H1 (cell line): ENCODE data around the gene SCAND1. TPM values are rescaled to one million over a fixed set of nuclear protein-coding genes. Genes with fewer than 3 reads are reported as not detected.

Experiments
- ATF3 ChIP-seq: IDR thresholded peaks from 2 replicates; pipeline ENCODE4 v1.6.1; 2011; ENCODE audit warnings: low read depth, mild to moderate bottlenecking, low read length; ENCODE audit not compliant: insufficient read depth
- BRCA1 ChIP-seq: IDR thresholded peaks from 2 replicates; pipeline ENCODE4 v1.6.1; 2012; ENCODE audit warnings: low read depth, low read length, improper control_type of control experiment
- CBX5 ChIP-seq: fragments of 300-800, 300-1000 bp; sonication (generic); IDR thresholded peaks from 2 replicates; pipeline ENCODE4 v1.7.1; 2016; ENCODE audit warnings: antibody characterized with exemption, low read length, low read depth
- CREB1 ChIP-seq: IDR thresholded peaks from 2 replicates; pipeline ENCODE4 v1.6.1; 2012; ENCODE audit warnings: inconsistent platforms
- E2F6 ChIP-seq: IDR thresholded peaks from 2 replicates; pipeline ENCODE4 v1.6.1; 2012; ENCODE audit warnings: inconsistent platforms
- EGR1 ChIP-seq: IDR thresholded peaks from 2 replicates; pipeline ENCODE4 v1.6.1; 2011; ENCODE audit warnings: low read depth, low read length, borderline replicate concordance
- EZH2 ChIP-seq: fragments of 200-600 bp; sonication (generic); IDR thresholded peaks from 2 replicates; pipeline ENCODE4 v1.7.1; 2012; ENCODE audit warnings: low read depth, mild to moderate bottlenecking, moderate library complexity, low read length, inconsistent platforms; ENCODE audit not compliant: severe bottlenecking
- GABPA ChIP-seq: IDR thresholded peaks from 2 replicates; pipeline ENCODE4 v1.6.1; 2011; ENCODE audit warnings: mild to moderate bottlenecking, low read length, moderate library complexity, borderline replicate concordance; ENCODE audit not compliant: insufficient read depth
- GTF2F1 ChIP-seq: IDR thresholded peaks from 2 replicates; pipeline ENCODE4 v1.6.1; 2012; ENCODE audit warnings: low read depth, low read length, improper control_type of control experiment, borderline replicate concordance
- JUN ChIP-seq: IDR thresholded peaks from 2 replicates; pipeline ENCODE4 v1.6.1; 2011; ENCODE audit warnings: low read depth, mild to moderate bottlenecking, improper control_type of control experiment, low read length
- NANOG ChIP-seq: IDR thresholded peaks from 2 replicates; pipeline ENCODE4 v1.6.1; 2011; ENCODE audit warnings: low read length, low read depth, mild to moderate bottlenecking, inconsistent platforms; ENCODE audit not compliant: insufficient read depth, poor library complexity, severe bottlenecking
- NRF1 ChIP-seq: IDR thresholded peaks from 2 replicates; pipeline ENCODE4 v1.6.1; 2011; ENCODE audit warnings: mild to moderate bottlenecking, low read depth, low read length, improper control_type of control experiment
- RXRA ChIP-seq: IDR thresholded peaks from 2 replicates; pipeline ENCODE4 v1.6.1; 2011; ENCODE audit warnings: low read depth, mild to moderate bottlenecking, low read length, moderate library complexity; ENCODE audit not compliant: insufficient read depth
- SIN3A ChIP-seq, 2 experiments: IDR thresholded peaks in 1 of 2; conservative IDR thresholded peaks in 1 of 2; 2 replicates each; pipeline ENCODE4 v1.6.1; 2011 to 2012; ENCODE audit warnings: low read length in 2 of 2, improper control_type of control experiment in 1 of 2, low read depth in 1 of 2, mild to moderate bottlenecking in 1 of 2
- SP4 ChIP-seq: IDR thresholded peaks from 2 replicates; pipeline ENCODE4 v1.6.1; 2012; ENCODE audit warnings: low read length, inconsistent platforms
- SUZ12 ChIP-seq: fragments of 200-600 bp; sonication (generic); IDR thresholded peaks from 2 replicates; pipeline ENCODE4 v1.6.1; 2012; ENCODE audit warnings: mild to moderate bottlenecking, inconsistent platforms, low read length, moderate library complexity, mixed read lengths
- TAF7 ChIP-seq: optimal IDR thresholded peaks from 2 replicates; pipeline ENCODE3; 2011; ENCODE audit warnings: low read depth, mild to moderate bottlenecking, inconsistent platforms, low read length, moderate library complexity, borderline replicate concordance
- TBP ChIP-seq: IDR thresholded peaks from 2 replicates; pipeline ENCODE4 v1.6.1; 2011; ENCODE audit warnings: low read depth, low read length, improper control_type of control experiment
- polyA plus RNA-seq, 7 experiments: library from polyadenylated mRNA; depleted of rRNA in 3 of 7; stranded (reverse) in 5 of 7; unstranded in 2 of 7; fragments of >200 nt in 5 of 7; fragments of 200-250 nt in 2 of 7; gene quantifications; 1 replicate in 5 of 7; 2 replicates in 1 of 7; 4 replicates in 1 of 7; pipeline versions ENCODE4 v1.2.1 to v1.2.3, GENCODE V29; 2011 to 2013; ENCODE audit warnings: missing spikeins in 2 of 7, mixed read lengths in 2 of 7
- total RNA-seq: library from RNA; stranded (reverse); fragmentation: NEBNext Ultra II Directional; extraction: Animal tissue kit (Norgen Biotek cat#: 25700); gene quantifications from 2 replicates; pipeline ENCODE4 v1.2.1, GENCODE V29; 2021
- TF ChIP-seq, protein P1 (sequence below), 3 experiments: IDR thresholded peaks; 1 replicate in 2 of 3; 2 replicates in 1 of 3; pipeline versions ENCODE4 v1.5.1 to v1.6.1; 2011; ENCODE audit warnings: low read length in 3 of 3, mild to moderate bottlenecking in 3 of 3, inconsistent platforms in 2 of 3, low read depth in 1 of 3, moderate library complexity in 1 of 3; ENCODE audit not compliant: insufficient read depth in 1 of 3; ENCODE audit errors: control extremely low read depth in 1 of 3

Gene SCAND1
- total and polyA plus RNA-seq, 2 of the 8 experiments (the other 6 are each of a cell fraction or from before 2014, with no cell fraction given), result 73.1 to 83.7 TPM

DNA sequence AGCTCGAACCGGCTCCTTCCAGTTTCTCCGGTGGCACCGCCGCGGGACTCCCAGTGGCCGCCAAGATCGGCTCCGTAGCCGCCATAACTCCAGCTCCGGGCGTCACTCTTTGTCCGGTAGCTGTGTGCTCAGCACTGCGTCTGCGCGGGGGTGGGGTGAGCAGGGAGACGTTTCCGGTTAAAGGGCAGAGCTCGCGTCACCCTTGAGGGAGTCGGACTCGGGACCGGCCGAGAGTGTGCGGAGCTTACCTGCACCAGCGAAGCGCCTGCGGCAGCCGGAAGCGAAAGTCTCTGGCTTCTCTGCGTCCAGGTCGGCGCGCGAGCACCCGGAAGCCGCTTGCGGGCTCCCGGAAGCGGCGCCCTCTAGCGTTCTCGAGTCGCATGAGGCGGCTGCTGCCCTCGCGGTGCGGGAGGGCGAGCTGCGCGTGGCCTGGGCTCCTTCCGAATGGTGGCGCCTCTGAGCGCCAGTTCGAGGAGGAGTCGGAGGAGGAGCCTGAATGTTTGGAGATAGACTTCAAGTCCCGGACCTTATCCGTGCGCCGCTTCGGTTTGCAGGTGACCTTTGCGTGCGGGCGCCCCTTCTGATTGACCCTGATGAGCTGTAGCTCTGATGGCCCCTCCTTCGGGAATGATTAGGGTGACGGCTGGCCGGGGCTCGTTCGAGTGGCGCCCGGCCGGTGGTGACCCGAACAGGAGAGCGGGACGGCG, at the start of gene SCAND1 (continued):
- TF ChIP-seq, protein P1, sequence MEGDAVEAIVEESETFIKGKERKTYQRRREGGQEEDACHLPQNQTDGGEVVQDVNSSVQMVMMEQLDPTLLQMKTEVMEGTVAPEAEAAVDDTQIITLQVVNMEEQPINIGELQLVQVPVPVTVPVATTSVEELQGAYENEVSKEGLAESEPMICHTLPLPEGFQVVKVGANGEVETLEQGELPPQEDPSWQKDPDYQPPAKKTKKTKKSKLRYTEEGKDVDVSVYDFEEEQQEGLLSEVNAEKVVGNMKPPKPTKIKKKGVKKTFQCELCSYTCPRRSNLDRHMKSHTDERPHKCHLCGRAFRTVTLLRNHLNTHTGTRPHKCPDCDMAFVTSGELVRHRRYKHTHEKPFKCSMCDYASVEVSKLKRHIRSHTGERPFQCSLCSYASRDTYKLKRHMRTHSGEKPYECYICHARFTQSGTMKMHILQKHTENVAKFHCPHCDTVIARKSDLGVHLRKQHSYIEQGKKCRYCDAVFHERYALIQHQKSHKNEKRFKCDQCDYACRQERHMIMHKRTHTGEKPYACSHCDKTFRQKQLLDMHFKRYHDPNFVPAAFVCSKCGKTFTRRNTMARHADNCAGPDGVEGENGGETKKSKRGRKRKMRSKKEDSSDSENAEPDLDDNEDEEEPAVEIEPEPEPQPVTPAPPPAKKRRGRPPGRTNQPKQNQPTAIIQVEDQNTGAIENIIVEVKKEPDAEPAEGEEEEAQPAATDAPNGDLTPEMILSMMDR (IDR thresholded peaks at IDR 0.05; ENCODE audit: control extremely low read depth in 1 of 3, insufficient read depth in 1 of 3, low read depth in 1 of 3, low read length in 3 of 3), result peak; percentile 95 to 99 (median 98)
- peak; percentile 90 for TF ChIP-seq TBP
- TF ChIP-seq RXRA, result 0 out of 2 replicates have a peak, but pooled peaks have one; percentile 39
- TF ChIP-seq NRF1, result peak; percentile 57
- TF ChIP-seq NANOG, result no peak
- peak; percentile 91 for TF ChIP-seq TAF7
- TF ChIP-seq JUN, result peak; percentile 18; the same call in 1 of the 2 replicates
- TF ChIP-seq GABPA, result peak; percentile 100
- TF ChIP-seq SIN3A (conservative IDR thresholded peaks at IDR 0.05 in 1 of 2, IDR thresholded peaks at IDR 0.05 in 1 of 2; ENCODE audit: low read depth in 1 of 2, low read length in 2 of 2), result peak; percentile 72 to 74; a peak in 1 of 4 replicates
- TF ChIP-seq EGR1, result peak; percentile 47; the same call in 1 of the 2 replicates
- no peak for TF ChIP-seq CBX5
- TF ChIP-seq GTF2F1, result no peak; the same call in 1 of the 2 replicates
- TF ChIP-seq EZH2, result no peak
- peak; percentile 87 for TF ChIP-seq E2F6
- TF ChIP-seq SP4, result peak; percentile 77
- no peak for TF ChIP-seq SUZ12
- 0 out of 2 replicates have a peak, but pooled peaks have one; percentile 54 for TF ChIP-seq ATF3
- no peak for TF ChIP-seq BRCA1
- peak; percentile 71 for TF ChIP-seq CREB1
